Common myeloid progenitor, CD34-positive (primary cell): ENCODE results near the gene ANKLE2.
"Not testable (repeated sequence)": the region's sequence is repeated elsewhere in the genome, so short reads cannot be mapped to it uniquely, and the experiment has no call there.

Experiments
- CTCF ChIA-PET: fragments of 350-600 bp; sonication (Branson Sonifier 250); formaldehyde crosslinking; loops from one replicate; lab custom pipeline; 2021; ENCODE audit warnings: antibody characterized with exemption; lab: Charles Lee
- POLR2A ChIA-PET: fragments of 350-600 bp; sonication (Branson Sonifier 250); formaldehyde crosslinking; loops from one replicate; lab custom pipeline; 2021; ENCODE audit warnings: antibody characterized with exemption; lab: Charles Lee
- DNase-seq, 3 donors: peaks; one replicate each; pipeline versions ENCODE4 v3.0.0 to v3.0.0-alpha.2; 2013
- H3K27ac ChIP-seq, 2 experiments: 1 replicate in 1 of 2; 2 replicates in 1 of 2; pipeline ENCODE4 v1.7.0; 2013; ENCODE audit warnings: inconsistent platforms in 2 of 2, low read length in 2 of 2, mild to moderate bottlenecking in 2 of 2, low read depth in 1 of 2, moderate library complexity in 1 of 2; ENCODE audit not compliant: severe bottlenecking in 2 of 2, insufficient read depth in 1 of 2, poor library complexity in 1 of 2
- H3K27me3 ChIP-seq, 5 experiments: replicated peaks in 2 of 5; 1 replicate in 3 of 5; 2 replicates in 2 of 5; pipeline versions ENCODE4 v1.6.1 to v1.7.0; 2013; ENCODE audit warnings: low read length in 4 of 5, mild to moderate bottlenecking in 2 of 5, moderate library complexity in 2 of 5, inconsistent platforms in 1 of 5; ENCODE audit not compliant: insufficient read depth in 5 of 5, control insufficient read depth in 4 of 5
- H3K36me3 ChIP-seq, 4 experiments: 1 replicate in 2 of 4; 2 replicates in 2 of 4; pipeline versions ENCODE4 v1.6.1 to v1.7.0; 2013; ENCODE audit warnings: low read length in 3 of 4, control low read depth in 1 of 4, mild to moderate bottlenecking in 1 of 4; ENCODE audit not compliant: control insufficient read depth in 4 of 4, insufficient read depth in 4 of 4
- H3K4me1 ChIP-seq, 4 experiments: 1 replicate in 3 of 4; 2 replicates in 1 of 4; pipeline versions ENCODE4 v1.6.1 to v1.7.1; 2013; ENCODE audit warnings: low read length in 3 of 4, mild to moderate bottlenecking in 3 of 4, control low read depth in 1 of 4, inconsistent platforms in 1 of 4, moderate library complexity in 1 of 4; ENCODE audit not compliant: control insufficient read depth in 4 of 4, insufficient read depth in 4 of 4; ENCODE audit errors: control extremely low read depth in 1 of 4
- H3K4me3 ChIP-seq, 7 experiments: 1 replicate in 4 of 7; 2 replicates in 3 of 7; pipeline versions ENCODE4 v1.5.1 to v1.7.0; 2013; ENCODE audit warnings: mild to moderate bottlenecking in 7 of 7, low read length in 6 of 7, moderate library complexity in 6 of 7, inconsistent platforms in 2 of 7, low read depth in 2 of 7, control low read depth in 1 of 7; ENCODE audit not compliant: insufficient read depth in 4 of 7, control insufficient read depth in 1 of 7; ENCODE audit errors: extremely low read depth in 1 of 7
- H3K9me3 ChIP-seq, 5 experiments: 1 replicate in 4 of 5; 2 replicates in 1 of 5; pipeline versions ENCODE4 v1.6.1 to v1.7.1; 2013; ENCODE audit warnings: low read length in 4 of 5, mild to moderate bottlenecking in 2 of 5, inconsistent platforms in 1 of 5, low read depth in 1 of 5, moderate library complexity in 1 of 5; ENCODE audit not compliant: control insufficient read depth in 4 of 5, insufficient read depth in 2 of 5; ENCODE audit errors: control extremely low read depth in 1 of 5
- WGBS: methylation state at CpG from one replicate; pipeline ENCODE4 v1.1.5; 2013; ENCODE audit not compliant: insufficient coverage; 5-methylcytosine and 5-hydroxymethylcytosine counted together

Gene ANKLE2

DNA sequence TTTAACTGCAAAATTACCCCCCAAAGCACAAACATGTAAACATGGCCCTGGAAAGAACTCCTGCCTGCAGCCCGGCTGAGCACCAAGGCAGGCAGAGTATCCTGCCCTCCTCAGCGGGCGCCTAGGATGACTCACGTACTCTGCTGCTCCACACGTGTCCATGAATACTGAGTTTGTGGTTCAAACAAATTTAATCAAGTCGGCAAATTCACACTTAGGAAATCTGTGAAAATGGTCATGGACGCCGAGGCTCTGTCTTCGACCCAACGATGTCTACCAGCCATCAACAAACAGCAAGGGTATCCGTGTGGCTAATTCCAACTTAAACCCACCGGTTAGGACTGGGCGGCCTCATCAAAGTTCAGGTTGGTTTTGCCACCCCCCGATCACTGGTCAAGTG, 41.5 kb upstream of the ANKLE2 start:
- WGBS: 99% methylated on average over 14 of the region's 14 CpGs
- no peak overlapping the region for H3K27ac ChIP-seq
- H3K4me1 ChIP-seq: no peaks in the 10 kb centered on the region
- H3K4me3 ChIP-seq: no peak overlapping the region
- no peaks in the 10 kb centered on the region for H3K27me3 ChIP-seq
- DNase-seq: no peak
- H3K9me3 ChIP-seq: no peaks in the 10 kb centered on the region
- CTCF ChIA-PET: no interaction called here
- POLR2A ChIA-PET: no interaction called here
- H3K36me3 ChIP-seq: peaks cover 11 to 83% (median 63%) of the 10 kb centered on the region in 4 experiments

DNA sequence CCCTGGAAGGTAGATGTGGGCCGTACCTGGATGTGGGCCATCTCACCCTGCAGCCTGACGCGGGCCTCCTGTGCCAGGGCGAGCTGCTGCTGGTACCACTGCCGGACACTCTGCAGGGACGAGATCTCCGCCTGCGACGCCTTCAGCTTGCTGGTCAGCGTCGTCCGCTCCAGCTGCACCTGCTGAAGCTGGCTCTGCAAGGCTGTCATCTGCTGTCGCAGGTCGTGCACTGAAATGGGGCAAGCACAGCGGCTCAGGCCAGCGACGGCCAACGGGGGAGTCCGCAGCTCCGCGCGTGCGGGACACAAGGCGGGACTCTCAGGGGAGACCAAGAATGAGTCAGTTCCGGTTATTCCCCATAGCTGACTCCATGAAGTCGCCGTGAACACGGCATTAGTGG, 40.1 kb upstream of the ANKLE2 start:
- H3K36me3 ChIP-seq: peaks cover 11 to 85% (median 67%) of the 10 kb centered on the region in 4 experiments
- no peak for DNase-seq
- no peaks in the 10 kb centered on the region for H3K9me3 ChIP-seq
- ChIA-PET CTCF (no interaction called here), POLR2A (no interaction called here)
- no peak overlapping the region for H3K4me3 ChIP-seq
- H3K27ac ChIP-seq: no peak overlapping the region
- WGBS: 93% methylated on average over 24 of the region's 28 CpGs
- no peaks in the 10 kb centered on the region for H3K4me1 ChIP-seq
- H3K27me3 ChIP-seq: no peaks in the 10 kb centered on the region

DNA sequence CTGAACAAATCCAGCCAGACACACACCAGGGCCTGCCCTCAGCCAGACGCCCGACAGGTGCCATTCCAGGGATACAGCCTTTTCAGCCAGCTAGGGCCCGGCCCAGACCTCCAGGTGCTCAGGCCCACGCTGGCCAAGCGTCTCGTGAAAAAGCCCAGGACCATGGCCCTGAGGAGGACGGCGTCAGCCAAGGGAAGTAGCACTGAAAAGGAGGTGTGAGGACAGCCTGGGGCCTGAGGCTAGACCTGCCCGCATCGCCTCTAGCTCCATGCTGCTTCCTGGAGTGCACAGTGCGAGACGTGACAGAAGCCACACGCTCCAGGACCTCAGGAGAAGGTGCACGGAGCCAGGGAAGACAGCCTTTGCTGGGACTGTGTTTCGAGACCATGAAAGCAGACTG, 37.2 kb upstream of the ANKLE2 start:
- POLR2A ChIA-PET: no interaction called here
- H3K36me3 ChIP-seq: peaks cover 15 to 83% (median 67%) of the 10 kb centered on the region in 4 experiments
- 97% methylated on average over 13 of the region's 15 CpGs for WGBS

DNA sequence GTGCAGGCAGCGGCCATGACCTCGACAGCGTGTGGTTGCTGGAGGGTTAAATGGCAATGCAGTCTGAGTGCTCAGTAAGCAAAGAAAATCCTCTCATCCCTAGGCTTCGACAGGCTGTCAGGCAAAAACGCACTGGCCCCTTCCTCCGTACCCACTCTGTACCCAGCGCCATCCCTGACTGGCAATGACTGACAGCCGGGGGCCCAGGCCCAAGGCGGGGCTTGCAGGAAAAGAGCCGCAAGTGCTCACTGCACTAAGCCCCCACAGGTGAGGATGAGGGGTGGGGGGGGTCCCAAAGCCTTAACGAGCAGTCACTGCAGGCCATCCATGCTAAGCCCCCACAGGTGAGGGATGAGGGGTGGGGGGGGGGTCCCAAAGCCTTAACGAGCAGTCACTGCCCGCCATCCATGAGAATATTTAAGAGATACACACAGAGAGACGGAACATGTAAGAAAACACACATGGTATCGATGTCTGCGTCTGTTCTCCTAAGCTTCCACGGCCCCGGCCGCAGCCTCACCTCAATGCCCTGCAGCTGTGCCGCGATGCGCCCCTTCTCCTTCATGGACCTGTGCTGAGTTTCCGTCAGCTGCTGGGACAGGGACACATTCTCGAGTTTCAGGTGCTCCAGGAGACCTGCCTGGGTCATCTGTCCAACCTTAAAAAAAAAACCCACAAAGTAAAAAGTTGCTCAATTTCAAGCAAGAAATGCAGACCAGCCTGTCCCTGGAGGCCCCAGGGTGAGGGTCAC, 36.4 kb upstream of the ANKLE2 start:
- 97% methylated on average over 19 of the region's 24 CpGs for WGBS
- Histone ChIP-seq H3K4me3 (no peak overlapping the region), H3K27me3 (no peaks in the 10 kb centered on the region), H3K36me3 (peaks cover 14 to 78% (median 62%) of the 10 kb centered on the region in 4 experiments), H3K4me1 (no peaks in the 10 kb centered on the region), H3K27ac (no peak overlapping the region), H3K9me3 (no peaks in the 10 kb centered on the region)
- POLR2A ChIA-PET: no interaction called here
- CTCF ChIA-PET: no interaction called here
- DNase-seq: no peak

More for the DNA sequence above, 37.2 kb upstream of the ANKLE2 start:
- CTCF ChIA-PET: no interaction called here
- no peak overlapping the region for H3K27ac ChIP-seq
- H3K4me3 ChIP-seq: no peak overlapping the region
- no peak for DNase-seq
- no peaks in the 10 kb centered on the region for H3K27me3 ChIP-seq
- H3K4me1 ChIP-seq: no peaks in the 10 kb centered on the region
- H3K9me3 ChIP-seq: no peaks in the 10 kb centered on the region

DNA sequence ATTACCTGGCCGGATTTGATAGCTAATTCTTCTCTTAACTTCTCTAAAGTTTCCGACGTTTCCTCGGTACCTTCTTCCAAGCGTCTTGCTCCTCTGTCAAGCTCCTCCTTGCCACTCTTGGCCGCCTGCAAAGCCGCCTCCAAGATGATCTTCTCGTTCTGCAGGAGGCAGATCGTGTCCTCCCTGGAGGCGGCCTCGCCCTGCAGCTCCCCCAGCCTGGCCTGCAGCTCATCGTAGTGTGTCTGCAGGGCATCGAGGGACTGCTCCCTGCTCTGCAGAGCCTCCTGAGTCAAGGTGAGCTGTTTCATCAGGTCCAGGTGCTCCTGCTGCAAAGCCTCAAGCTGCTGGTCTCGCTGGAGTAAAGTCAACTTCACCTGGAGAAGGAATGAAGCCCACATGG, 34.2 kb upstream of the ANKLE2 start:
- peaks cover 12 to 79% (median 65%) of the 10 kb centered on the region in 4 experiments for H3K36me3 ChIP-seq
- no peak for DNase-seq
- WGBS: 98% methylated on average over 14 of the region's 14 CpGs
- CTCF ChIA-PET: no interaction called here
- H3K9me3 ChIP-seq: peaks cover 0 to 8% (median 2%) of the 10 kb centered on the region in 5 experiments
- no peak overlapping the region for H3K4me3 ChIP-seq
- no peaks in the 10 kb centered on the region for H3K4me1 ChIP-seq
- POLR2A ChIA-PET: no interaction called here
- no peaks in the 10 kb centered on the region for H3K27me3 ChIP-seq
- no peak overlapping the region for H3K27ac ChIP-seq

DNA sequence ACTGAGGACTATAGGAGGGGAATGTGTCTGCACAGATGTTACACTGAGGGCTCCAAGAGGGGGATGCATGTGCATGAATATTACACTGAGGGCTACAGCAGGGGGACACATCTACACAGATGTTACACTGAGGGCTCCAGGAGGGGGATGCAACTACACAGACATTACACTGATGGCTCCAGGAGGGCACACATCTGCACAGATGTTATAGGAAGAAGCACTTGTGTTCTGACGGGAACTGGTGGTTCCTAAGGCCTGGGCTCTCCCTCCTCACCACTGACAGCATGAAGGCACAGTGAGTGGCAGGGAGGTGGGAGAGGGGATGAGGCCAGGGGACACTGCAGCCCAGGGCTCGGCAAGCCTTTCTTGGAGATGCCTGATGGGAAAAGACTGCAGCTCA, 30.3 kb upstream of the ANKLE2 start:
- peaks cover 9 to 71% (median 53%) of the 10 kb centered on the region in 4 experiments for H3K36me3 ChIP-seq
- DNase-seq, H3K9me3 ChIP-seq, H3K4me3 ChIP-seq, POLR2A ChIA-PET, H3K27ac ChIP-seq, CTCF ChIA-PET, H3K27me3 ChIP-seq, H3K4me1 ChIP-seq: not testable (repeated sequence)
- 83% methylated on average over 1 of the region's 2 CpGs for WGBS

DNA sequence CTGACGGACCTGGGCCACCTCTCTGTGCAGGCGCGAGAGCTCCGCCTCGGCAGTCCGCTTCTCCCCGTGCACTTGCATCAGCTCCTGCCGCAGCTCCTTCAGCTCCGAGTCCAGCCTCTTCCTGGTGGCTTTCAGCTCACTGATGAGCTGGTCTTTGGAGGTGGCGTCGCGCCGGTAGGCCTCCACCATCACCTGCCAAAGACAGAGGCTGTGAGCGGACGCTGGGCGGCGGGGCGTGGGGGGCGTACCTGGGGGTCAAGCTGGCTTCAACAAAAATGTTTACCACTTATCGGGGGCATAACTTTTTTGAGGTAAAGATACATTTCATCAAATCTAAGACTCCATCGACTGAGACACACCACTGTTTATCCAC, 27.5 kb upstream of the ANKLE2 start:
- CTCF ChIA-PET: interaction anchor here (1.2 kb wide), 1 partner anchor 13 kb away, joined by 3 read pairs; no protein-coding TSS in a partner anchor
- peaks cover 10 to 73% (median 55%) of the 10 kb centered on the region in 4 experiments for H3K36me3 ChIP-seq
- H3K9me3 ChIP-seq: peaks cover 0 to 8% (median 2%) of the 10 kb centered on the region in 5 experiments
- no peaks in the 10 kb centered on the region for H3K4me1 ChIP-seq
- POLR2A ChIA-PET: no interaction called here
- WGBS: 94% methylated on average over 19 of the region's 21 CpGs
- no peak overlapping the region for H3K4me3 ChIP-seq
- no peaks in the 10 kb centered on the region for H3K27me3 ChIP-seq
- H3K27ac ChIP-seq: no peak overlapping the region
- no peak for DNase-seq
